Esophagus squamous epithelium (tissue), 5 donors: ENCODE measurements around the gene CXXC4. TPM values are rescaled to one million over a fixed set of nuclear protein-coding genes. Genes with fewer than 3 reads are reported as not detected.
A peak's percentile ranks its signal among the peaks of the same experiment; 100 is the strongest.

Experiments used
- DNase-seq: peaks from one replicate; lab custom pipeline; 2025; lab: John Stamatoyannopoulos, UW
- H3K27ac ChIP-seq, 4 donors: fragments of 200-600 bp; sonication (generic); one replicate each; pipeline ENCODE4 v1.5.1; 2016 to 2019; ENCODE audit warnings: mild to moderate bottlenecking in 1 of 4
- H3K27me3 ChIP-seq, 4 donors: fragments of 200-600 bp; sonication (generic); 1 replicate in 3 of 4; 2 replicates in 1 of 4; pipeline versions ENCODE4 v1.5.1 to v1.6.0; 2017 to 2021; ENCODE audit warnings: antibody characterized with exemption in 1 of 4
- H3K36me3 ChIP-seq, 3 donors: fragments of 200-600 bp; sonication (generic); one replicate each; pipeline ENCODE4 v1.5.1; 2016 to 2019
- H3K4me1 ChIP-seq, 3 donors: fragments of 200-600 bp; sonication (generic); one replicate each; pipeline ENCODE4 v1.5.1; 2017 to 2019
- H3K4me3 ChIP-seq, 4 donors: fragments of 200-600 bp; sonication (generic); 1 replicate in 3 of 4; 2 replicates in 1 of 4; pipeline ENCODE4 v1.5.1; 2016 to 2019; ENCODE audit warnings: mild to moderate bottlenecking in 2 of 4, moderate library complexity in 1 of 4
- H3K9me3 ChIP-seq, 3 donors: fragments of 200-600 bp; sonication (generic); one replicate each; pipeline ENCODE4 v1.5.1; 2016 to 2019
- POLR2A ChIP-seq, 4 donors: fragments of 450-650 bp; IDR thresholded peaks; one replicate each; pipeline ENCODE4 v1.6.1; 2017; ENCODE audit warnings: antibody characterized with exemption in 4 of 4, mild to moderate bottlenecking in 4 of 4, moderate library complexity in 3 of 4
- WGBS, 2 donors: methylation state at CpG; one replicate each; pipeline ENCODE4 v1.1.5; 2018; 5-methylcytosine and 5-hydroxymethylcytosine counted together
- intact Hi-C: fragments of 100-400 bp; cut with DNase I; formaldehyde crosslinking; loops from one replicate; pipeline ENCODE4 v1.15.0; 2022
- total RNA-seq, 4 donors: library from RNA; depleted of rRNA; stranded (reverse); fragments of >200 nt; gene quantifications; one replicate each; pipeline ENCODE4 v1.1.0, GENCODE V29; 2016
- TF ChIP-seq, protein P1 (sequence below), 6 experiments: fragments of 450-650 bp in 4 of 6; fragments of 200-600 bp in 2 of 6; sonication (generic) in 2 of 6; IDR thresholded peaks; one replicate each; pipeline ENCODE4 v1.5.1; 2016 to 2019; ENCODE audit warnings: antibody characterized with exemption in 6 of 6, mild to moderate bottlenecking in 4 of 6, moderate library complexity in 4 of 6
- donor health status: DM: yes; HTN: yes; CAD: no.

The CXXC4 gene
- total RNA-seq, 4 donors from 2014 or later = 0.19 TPM; not detected in 3

DNA sequence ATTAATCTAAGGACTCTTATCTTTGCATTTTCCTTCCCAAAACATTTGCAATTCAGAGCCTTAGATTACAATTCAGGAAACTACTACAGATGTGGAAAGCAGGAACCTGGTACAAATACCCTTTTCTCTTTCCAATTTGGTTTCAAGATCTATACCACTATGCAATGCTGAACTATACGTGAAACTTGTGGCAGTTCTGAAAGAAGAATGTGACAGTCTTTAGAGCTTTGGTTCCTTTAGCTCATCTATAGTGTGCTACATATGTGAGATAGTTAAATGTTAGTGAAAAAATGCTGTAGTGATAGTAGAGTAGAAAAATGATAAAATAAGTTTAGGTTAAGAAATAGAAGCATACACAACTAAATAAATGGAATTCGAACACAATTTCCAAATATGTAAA lies 50.0 kb downstream of the CXXC4 start:
- no peaks in the 10 kb centered on the region for H3K4me1 ChIP-seq
- intact Hi-C loops = no loop called here
- 67 to 69% methylated on average over 2 of the region's 2 CpGs for WGBS, 2 donors
- H3K27me3 ChIP-seq = no peaks in the 10 kb centered on the region
- TF ChIP-seq, protein P1, sequence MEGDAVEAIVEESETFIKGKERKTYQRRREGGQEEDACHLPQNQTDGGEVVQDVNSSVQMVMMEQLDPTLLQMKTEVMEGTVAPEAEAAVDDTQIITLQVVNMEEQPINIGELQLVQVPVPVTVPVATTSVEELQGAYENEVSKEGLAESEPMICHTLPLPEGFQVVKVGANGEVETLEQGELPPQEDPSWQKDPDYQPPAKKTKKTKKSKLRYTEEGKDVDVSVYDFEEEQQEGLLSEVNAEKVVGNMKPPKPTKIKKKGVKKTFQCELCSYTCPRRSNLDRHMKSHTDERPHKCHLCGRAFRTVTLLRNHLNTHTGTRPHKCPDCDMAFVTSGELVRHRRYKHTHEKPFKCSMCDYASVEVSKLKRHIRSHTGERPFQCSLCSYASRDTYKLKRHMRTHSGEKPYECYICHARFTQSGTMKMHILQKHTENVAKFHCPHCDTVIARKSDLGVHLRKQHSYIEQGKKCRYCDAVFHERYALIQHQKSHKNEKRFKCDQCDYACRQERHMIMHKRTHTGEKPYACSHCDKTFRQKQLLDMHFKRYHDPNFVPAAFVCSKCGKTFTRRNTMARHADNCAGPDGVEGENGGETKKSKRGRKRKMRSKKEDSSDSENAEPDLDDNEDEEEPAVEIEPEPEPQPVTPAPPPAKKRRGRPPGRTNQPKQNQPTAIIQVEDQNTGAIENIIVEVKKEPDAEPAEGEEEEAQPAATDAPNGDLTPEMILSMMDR (IDR thresholded peaks at IDR 0.05) = no peak
- no peak for TF ChIP-seq POLR2A (IDR thresholded peaks at IDR 0.05)
- no peaks in the 10 kb centered on the region for H3K36me3 ChIP-seq
- H3K27ac ChIP-seq = no peak overlapping the region
- no peak for DNase-seq
- H3K9me3 ChIP-seq = no peaks in the 10 kb centered on the region
- H3K4me3 ChIP-seq = no peak overlapping the region

DNA sequence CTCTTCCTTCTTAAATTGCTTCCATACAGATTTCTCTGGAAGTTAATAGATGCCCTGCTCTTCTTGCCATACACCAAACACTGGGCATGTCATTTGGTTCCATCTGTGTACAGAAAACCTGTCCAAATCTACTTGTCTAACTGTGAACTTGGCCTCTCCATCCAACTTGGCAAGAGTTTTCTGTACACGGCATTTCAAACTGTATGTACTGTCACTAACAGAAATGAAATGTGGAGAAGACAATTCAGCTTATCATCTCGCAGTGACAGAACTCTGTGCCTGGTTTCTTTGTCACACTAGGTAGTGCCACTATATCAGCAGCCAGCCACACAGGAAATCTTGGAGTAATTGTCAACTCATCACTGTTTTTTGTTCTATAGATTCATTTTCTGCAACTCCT lies 58.2 kb downstream of the CXXC4 start:
- TF ChIP-seq, protein P1 (IDR thresholded peaks at IDR 0.05) = no peak
- TF ChIP-seq POLR2A (IDR thresholded peaks at IDR 0.05) = no peak
- H3K27ac ChIP-seq = no peak overlapping the region
- 65 to 82% methylated on average over 2 of the region's 2 CpGs for WGBS, 2 donors
- intact Hi-C loops = no loop called here
- no peaks in the 10 kb centered on the region for H3K9me3 ChIP-seq
- no peaks in the 10 kb centered on the region for H3K27me3 ChIP-seq
- no peaks in the 10 kb centered on the region for H3K4me1 ChIP-seq
- DNase-seq = no peak
- H3K4me3 ChIP-seq = no peak overlapping the region
- H3K36me3 ChIP-seq = no peaks in the 10 kb centered on the region

DNA sequence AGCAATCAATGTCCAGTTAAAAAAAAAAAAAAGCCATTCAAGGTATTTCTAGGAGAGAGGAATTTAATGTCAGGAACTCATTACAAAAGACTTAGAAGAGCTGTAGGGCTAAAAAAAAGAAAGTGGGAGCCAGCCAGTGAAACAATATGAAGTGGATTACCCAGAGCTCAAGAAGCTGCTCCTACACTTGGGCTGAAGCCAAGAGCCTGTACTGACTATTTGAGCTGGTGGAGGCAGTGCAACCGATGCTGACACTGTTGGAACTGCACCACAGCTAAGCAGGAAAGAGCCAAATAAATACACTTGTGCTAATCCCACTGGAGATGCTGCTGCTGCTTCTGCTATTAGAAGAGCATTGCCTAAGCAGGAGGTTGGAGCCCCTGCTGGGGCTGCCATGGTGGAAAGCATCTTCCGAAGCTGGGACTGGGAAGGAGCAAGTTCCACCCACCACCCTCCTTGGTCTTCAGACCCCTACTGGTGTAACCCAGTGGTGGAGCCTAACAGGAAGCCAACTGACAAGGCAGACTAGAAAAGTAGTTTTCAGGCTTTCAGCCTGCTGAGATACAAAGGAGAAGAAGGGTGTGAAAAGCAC lies 65.4 kb downstream of the CXXC4 start:
- DNase-seq = no peak
- 44 to 45% methylated on average over 2 of the region's 2 CpGs for WGBS, 2 donors

DNA sequence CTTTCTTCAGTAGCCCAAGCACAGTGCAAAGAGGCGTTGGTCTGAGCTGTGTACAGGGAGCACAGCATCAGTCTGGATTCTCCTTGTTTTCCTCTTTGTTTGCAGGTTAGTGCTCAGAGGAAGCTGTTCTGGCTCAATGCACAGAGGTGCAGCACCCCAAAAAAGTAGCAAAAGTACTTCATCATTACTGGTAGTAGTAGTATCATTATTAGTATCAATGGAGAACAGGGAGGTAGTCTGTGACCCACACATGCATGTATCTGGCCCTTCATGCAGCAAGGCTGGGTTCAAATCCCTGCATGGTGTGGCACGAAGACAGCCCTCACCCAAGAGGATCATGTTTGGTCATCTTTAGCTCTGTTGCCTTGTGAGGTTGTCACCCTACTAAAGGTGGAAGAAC lies 68.7 kb downstream of the CXXC4 start:
- WGBS, 2 donors = 70 to 82% methylated on average over 2 of the region's 2 CpGs
- TF ChIP-seq POLR2A (IDR thresholded peaks at IDR 0.05) = no peak
- Histone ChIP-seq H3K27me3 (no peaks in the 10 kb centered on the region), H3K36me3 (no peaks in the 10 kb centered on the region), H3K27ac (no peak overlapping the region), H3K4me3 (no peak overlapping the region), H3K4me1 (peaks cover 0 to 12% (median 0%) of the 10 kb centered on the region in 3 donors), H3K9me3 (no peaks in the 10 kb centered on the region)
- DNase-seq = no peak
- intact Hi-C loops = no loop called here

More for the DNA sequence above, 65.4 kb downstream of the CXXC4 start:
- H3K27me3 ChIP-seq = no peaks in the 10 kb centered on the region
- H3K9me3 ChIP-seq = no peaks in the 10 kb centered on the region
- H3K4me1 ChIP-seq = peaks cover 0 to 11% (median 0%) of the 10 kb centered on the region in 3 donors
- H3K27ac ChIP-seq = no peak overlapping the region
- H3K36me3 ChIP-seq = no peaks in the 10 kb centered on the region
- TF ChIP-seq, protein P1 (IDR thresholded peaks at IDR 0.05) = no peak
- no peak for TF ChIP-seq POLR2A (IDR thresholded peaks at IDR 0.05)
- intact Hi-C loops = no loop called here
- H3K4me3 ChIP-seq = no peak overlapping the region

DNA sequence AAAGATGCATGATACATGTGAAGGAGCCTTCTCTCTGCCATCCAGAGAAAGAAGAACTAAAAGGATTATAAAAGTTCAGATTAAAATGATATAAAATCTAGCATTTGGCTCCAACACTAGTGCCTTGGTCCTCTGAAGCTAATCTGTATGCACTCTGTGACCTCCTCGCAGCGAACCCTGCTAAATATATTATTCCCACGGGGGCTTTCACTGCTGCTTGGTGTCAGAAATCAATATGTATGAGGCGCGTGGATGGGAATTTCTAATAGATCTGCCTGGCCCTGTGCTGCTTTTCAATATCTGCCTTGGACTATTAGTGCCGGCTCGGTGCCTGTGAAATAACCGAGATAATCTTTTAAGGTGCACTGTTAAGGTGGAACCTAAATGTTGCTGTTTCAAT lies 69.7 kb downstream of the CXXC4 start:
- peaks cover 0 to 12% (median 0%) of the 10 kb centered on the region in 3 donors for H3K4me1 ChIP-seq
- H3K9me3 ChIP-seq = no peaks in the 10 kb centered on the region
- no peaks in the 10 kb centered on the region for H3K27me3 ChIP-seq
- H3K4me3 ChIP-seq = peak overlapping the region; percentile 5 to 55 (median 16)
- no peak for TF ChIP-seq POLR2A (IDR thresholded peaks at IDR 0.05)
- TF ChIP-seq, protein P1 (IDR thresholded peaks at IDR 0.05) = no peak
- DNase-seq = no peak
- no peaks in the 10 kb centered on the region for H3K36me3 ChIP-seq
- 7 to 8% methylated on average over 8 of the region's 8 CpGs for WGBS, 2 donors
- intact Hi-C loops = no loop called here
- H3K27ac ChIP-seq = no peak overlapping the region
